GM18861 (cell line): Measurements from ENCODE around the gene ITGB2.

Experiments used
- ATAC-seq: cut with Tn5 transposase; IDR thresholded peaks from one replicate; pipeline ENCODE4 v1.9.1; 2021; ENCODE audit not compliant: unreplicated experiment

ITGB2 gene

GRCh38 chr21:44871576-44872269 lies 49.0 kb downstream of the ITGB2 start:
- ATAC-seq, result no peak

DNA sequence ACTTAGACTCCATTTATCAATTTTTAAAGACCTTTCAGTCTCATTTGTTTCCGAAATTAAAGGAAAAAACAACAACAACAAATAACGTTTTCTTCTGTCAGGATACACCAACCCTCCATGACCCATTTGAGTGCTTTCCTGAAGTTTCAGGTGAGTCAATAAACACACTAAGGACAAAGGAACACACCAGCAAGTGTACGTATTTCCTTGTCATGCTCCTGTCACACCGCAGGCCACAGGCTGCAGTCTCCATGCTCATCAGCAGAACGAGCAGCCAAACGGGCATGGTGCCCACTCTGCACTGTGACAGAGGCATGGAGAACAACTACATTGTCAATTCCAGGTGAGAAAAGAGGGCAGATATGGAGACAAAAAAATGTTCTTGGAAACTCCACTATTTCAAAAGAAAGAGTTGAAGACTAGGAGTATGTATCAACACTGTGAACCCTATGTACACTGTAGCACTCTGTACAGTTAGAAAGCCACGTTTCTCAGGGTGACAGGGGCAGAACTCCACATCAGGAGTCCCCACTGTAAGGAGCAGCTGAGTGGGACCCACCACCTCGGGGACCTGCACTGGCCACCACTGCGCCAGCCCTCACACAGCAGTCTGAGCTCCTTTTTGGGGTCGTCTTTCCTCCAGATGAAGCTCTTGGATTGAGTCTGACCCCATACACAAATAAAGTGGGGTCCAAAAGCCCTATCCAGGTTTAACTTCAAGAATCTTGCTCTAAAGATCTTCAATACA lies 49.8 kb downstream of the ITGB2 start:
- ATAC-seq, result no peak

DNA sequence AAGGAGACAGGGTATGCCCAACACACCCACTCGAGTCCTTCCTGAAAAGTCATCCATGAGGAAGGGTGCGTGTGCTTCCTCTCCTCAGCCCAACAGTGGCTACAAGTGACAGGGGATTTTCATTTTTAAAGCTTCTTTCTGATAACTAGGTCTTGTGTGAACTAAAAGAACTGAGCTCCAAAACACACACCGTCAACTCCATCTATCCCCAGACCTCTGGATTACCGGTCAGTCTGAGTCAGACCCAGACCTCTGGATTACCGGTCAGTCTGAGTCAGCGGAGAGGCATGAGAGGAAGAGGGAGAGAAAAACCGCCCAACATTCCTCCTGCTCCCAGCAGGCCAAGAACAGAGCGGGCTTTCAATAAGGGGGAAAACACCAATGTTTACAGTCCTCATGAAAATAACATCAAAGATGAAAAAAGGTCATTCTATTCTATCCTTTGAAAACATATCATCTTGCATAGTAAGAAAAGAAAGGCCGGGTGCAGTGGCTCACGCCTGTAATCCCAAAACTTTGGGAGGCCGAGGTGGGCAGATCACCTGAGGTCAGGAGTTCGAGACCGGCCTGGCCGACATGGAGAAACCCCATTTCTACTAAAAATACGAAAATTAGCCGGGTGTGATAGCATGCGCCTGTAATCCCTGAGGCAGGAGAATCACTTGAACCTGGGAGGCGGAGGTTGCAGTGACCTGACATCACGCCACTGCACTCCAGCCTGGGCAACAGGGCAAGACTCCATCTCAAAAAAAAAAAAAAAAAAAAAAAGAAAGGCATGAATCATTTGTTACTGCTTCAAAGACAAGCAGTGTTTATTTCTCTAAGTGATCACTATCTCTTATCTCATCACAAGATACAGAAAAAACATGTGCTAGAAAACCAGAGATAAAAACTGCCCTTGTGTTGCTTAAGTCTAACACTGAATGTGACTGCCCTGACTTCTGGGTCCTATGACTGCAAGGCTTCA lies 50.6 kb downstream of the ITGB2 start:
- ATAC-seq, result no peak

DNA sequence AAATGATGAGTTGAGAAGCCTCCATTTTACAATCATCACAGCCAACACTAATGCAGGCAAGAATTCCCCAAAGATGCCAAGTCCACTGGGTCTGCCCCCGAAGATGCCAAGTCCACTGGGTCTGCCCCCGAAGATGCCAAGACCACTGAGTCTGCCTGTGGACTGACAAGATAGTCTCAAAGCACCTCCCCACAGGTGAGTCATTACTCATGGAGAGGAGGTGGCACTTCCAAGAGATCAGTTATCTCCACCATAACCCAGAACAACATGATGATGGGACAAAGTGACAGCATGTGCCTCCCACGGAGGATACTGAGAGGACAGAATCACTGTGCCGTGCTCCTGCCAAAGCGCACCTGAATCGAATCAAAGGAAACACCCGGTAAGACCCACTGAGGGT lies 52.0 kb downstream of the ITGB2 start:
- ATAC-seq, result no peak

DNA sequence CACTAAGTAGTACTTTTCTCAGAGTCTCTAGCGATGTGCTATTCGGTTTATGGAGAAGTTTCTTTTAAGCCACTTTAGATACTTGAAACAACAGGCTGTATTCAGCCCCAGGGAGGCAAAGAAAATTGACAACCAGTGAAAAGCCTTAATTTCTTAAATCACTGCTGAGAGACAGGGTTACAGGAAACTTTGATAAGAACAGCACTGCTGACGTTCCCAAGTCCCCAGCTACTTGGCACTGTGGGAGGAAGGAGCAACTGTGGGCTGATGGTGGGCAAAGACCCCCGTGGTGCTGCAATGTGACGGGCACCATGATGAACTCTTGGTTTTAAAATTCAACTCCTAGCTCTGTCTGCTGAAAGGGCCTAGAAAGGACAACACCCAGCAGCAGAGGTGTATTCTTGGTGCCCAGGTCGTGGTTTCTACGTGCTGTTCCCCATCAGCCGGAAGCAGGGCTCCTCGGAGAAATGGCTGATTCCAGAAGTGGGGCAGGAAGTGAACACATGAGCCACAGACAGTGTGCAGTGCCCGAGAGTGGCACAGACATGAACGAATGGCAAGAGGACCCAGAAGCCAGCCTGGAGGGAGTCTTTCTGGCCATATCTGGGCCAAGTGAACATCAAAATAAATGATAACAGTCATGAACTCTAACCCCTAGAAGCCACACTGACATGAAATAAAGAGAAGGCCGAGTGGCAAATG lies 52.5 kb downstream of the ITGB2 start:
- no peak for ATAC-seq

GRCh38 chr21:44867464-44867863 lies 53.2 kb downstream of the ITGB2 start:
- no peak for ATAC-seq

DNA sequence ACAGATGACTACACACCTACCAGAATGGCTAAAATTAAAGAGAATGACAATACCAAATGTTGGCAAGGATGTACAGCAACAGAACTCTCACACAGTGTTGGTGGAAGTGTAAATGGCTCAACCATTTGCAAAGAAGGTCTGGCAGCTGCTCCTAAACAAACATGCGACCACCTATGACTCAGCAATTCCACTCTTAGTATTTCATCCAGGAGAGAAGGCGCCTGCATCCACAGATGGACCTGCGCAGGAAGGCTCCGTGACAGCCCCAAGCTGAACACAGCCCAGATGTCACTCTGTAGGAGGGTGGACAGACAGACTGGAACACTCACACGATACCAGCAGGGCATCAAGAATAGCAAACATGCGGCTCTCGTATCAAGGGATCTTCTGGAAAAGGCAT lies 53.9 kb downstream of the ITGB2 start:
- no peak for ATAC-seq

DNA sequence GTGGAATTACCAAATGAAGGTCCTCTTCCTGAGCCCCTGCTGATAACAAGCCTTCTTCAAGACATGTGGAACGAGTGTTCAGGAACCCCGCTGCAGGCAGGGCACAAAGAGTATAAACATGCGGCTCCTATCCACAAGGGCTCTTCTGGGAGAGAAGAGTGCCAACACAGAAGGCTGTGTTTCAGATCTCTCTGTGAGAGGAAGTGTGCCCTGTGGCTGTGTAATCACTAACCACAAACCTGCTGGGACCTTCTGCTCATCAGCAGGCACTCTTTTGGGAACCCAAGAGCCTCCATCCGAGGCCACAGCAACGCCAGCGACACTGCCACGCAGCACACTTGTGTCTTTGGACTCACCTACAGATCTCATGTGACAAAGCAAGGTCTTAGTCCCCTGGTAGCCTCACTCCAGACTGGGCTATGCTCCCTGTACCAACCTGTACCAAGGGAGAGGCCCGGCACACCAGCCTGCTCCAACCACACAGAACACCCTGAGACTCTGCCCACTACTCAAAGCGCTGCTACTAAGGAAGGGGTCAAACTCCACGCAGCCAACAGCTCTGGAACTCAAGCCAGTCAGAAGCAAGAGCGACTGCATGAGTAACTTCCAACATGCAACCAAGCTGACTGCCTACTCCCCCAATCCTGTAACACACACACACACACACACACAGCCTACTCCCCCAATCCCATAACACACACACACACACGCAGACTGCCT lies 55.0 kb downstream of the ITGB2 start:
- ATAC-seq, result no peak

DNA sequence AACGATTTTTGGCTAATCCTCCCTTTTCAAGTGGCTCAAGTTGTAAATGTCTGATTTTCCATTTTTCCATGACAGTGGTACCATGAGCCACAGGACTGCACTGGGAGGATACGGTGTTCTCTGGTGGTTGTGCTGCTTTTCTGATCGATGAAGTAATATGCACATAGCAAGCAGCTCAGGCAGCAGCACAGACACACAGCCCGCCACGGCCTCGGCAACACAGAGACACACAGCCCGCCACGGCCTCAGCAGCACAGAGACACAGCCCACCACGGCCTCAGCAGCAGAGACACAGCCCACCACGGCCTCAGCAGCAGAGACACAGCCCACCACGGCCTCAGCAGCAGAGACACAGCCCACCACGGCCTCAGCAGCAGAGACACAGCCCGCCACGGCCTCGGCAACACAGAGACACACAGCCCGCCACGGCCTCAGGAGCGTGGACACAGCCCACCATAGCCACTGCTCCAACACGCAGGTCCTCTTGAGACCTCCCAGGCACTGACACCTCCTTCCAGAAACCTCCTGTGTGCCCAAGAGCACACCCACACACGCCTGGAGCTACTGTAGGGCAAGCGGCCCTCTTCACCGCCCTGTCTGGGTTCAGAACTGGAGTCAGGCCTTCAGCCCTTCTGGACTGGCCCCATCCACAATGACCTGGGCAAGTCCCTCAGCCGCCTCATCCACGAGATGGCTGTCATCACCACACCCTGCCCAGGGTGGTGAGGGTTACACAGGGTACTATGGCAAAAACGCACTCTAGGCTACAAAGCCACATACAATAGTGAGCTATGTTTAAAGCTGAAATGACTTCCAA lies 57.6 kb downstream of the ITGB2 start:
- ATAC-seq, result no peak

DNA sequence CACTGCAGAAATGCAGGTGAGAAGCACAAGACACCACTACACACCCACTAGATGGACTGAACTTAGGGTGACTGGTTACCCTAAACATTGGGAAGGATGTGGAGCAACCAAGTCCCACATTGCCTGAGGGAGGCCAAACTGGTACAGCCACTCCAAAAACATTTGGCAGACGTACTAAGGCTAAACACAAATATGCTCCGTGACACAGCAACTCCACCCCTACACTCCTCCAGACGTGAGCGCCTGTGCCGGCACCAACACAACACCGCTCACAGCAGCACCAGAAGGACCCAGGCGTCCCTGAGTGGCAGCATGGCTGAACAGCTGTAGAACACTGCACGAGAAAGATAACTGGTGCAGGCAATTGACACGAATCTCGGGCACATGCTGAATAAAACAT lies 61.9 kb downstream of the ITGB2 start:
- ATAC-seq, result no peak

DNA sequence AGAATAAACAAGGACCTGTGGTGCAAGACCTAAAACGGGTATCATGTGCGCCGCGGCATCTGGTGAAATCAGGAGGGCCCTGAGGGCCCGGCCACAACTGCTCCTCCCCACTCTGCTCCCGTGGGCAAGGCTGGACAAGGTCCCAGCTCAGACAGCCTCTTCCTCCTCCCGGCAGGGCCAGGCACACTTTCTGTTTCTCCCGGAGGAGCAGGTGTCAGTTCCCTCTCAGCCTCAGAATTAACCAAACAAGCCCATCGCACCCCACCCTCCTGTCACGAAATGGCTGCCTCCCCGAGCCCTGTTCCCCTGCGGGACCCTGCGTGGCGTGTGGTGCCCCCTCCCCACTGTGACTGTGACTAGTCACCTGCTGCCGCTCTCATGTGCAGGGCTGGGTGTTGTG lies 62.4 kb downstream of the ITGB2 start:
- ATAC-seq, result no peak

- no peak for ATAC-seq
These were observed 63.4 kb downstream of the ITGB2 start for GRCh38 chr21:44857127-44857892.

DNA sequence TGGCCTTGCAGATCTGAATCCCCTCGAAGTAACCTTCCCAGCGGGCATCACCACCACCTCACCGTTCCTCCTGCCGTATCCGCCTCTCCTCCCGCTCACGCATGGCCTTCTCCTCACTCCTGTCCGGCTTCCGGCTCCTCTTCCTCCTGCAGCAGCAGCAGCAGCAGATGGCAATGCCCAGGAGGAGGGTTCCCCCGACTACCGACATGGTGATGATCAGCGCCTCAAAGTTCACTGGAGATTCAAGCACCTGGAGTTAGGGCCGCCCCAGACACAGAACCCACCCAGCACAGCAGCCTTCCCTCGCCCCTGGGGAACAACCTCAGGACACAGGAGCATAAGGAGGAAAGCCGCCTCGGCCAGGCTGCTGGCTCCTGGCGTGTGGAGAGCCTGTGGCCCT lies 64.6 kb downstream of the ITGB2 start:
- no peak for ATAC-seq

GRCh38 chr21:44855572-44855971 lies 65.1 kb downstream of the ITGB2 start:
- ATAC-seq, result no peak

DNA sequence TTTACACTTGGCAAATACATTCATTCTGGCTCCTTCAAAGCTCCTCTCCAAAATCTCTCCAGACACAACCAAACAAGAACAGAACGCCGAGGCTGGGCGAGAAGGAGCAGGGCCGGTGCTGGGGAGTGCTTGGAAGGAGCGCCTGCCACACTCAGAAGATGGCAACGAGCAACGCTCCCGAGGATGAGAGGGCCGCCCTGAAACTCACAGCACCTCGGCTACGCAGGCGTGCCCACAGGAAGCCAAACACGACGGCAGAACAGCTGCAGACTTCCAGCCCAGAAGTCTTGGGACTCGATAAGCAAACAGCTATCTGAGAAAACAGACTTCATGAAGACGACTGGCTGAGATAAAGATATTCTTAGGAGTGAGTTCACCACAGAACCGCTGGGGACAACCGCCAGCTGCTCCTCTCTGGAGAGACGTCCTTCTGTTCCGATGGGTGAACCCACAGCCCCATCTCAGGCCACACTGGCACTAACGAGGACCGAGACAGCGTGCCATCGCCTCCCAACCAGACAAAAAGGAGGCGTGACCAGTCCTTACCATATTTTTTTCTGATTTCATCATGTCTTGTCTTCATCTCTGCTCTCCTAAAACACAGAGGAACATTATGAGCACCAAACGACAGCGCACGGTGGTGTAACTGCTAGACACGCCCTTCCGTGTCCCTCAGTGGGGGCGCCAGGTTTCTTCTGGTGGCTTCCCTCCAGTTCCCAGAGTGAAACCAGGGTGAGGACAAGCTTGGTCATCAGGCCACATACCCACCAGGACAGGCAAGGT lies 65.8 kb downstream of the ITGB2 start:
- ATAC-seq, result no peak

GRCh38 chr21:44854391-44854663 lies 66.4 kb downstream of the ITGB2 start:
- no peak for ATAC-seq

GRCh38 chr21:44853601-44854390 lies 66.9 kb downstream of the ITGB2 start:
- ATAC-seq, result no peak
